GM06990 (cell line): ENCODE results near the gene ZNF622.

Experiments used
- DNase-seq: peaks from one replicate; pipeline ENCODE4 v3.0.0-alpha.2; 2011; ENCODE audit not compliant: insufficient read length; ENCODE audit errors: extremely low read depth
- H3K27me3 ChIP-seq: replicated peaks from 2 replicates; pipeline ENCODE4 v1.6.0; 2011; ENCODE audit warnings: low read length; ENCODE audit not compliant: control insufficient read depth, insufficient read depth
- H3K36me3 ChIP-seq: 2 replicates; pipeline ENCODE4 v1.5.1; 2011; ENCODE audit warnings: low read length; ENCODE audit not compliant: control insufficient read depth, insufficient read depth
- H3K4me3 ChIP-seq: replicated peaks from 2 replicates; pipeline ENCODE4 v1.5.1; 2011; ENCODE audit warnings: low read depth, mild to moderate bottlenecking, control low read depth, low read length
- TF ChIP-seq, protein P1 (sequence below): IDR thresholded peaks from 2 replicates; pipeline ENCODE4 v1.5.1; 2011; ENCODE audit warnings: low read length, control low read depth, mild to moderate bottlenecking, inconsistent platforms; ENCODE audit not compliant: insufficient read depth, poor library complexity, severe bottlenecking

ZNF622 gene

DNA sequence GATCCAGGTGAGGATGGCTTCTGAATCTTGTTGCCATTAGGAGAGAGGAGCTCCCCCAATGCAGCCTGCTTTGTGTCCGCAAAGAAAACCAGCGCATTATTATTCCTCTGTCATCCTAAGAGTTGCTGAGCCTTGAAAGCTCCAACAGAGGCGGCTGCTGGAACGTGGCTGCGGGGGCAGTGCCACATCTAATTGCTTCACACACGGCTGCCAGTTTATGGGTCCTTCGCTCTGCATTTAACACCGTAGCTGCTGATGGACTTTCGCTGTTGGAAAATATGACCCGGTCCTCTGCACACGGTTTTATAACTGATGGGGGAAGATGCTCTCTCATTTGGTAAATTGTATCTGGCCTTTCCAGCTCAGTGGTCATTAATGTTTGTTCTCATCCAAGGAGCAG, 38.0 kb downstream of the ZNF622 start:
- Histone ChIP-seq H3K27me3 (no peaks in the 10 kb centered on the region), H3K36me3 (no peaks in the 10 kb centered on the region), H3K4me3 (no peak overlapping the region)
- DNase-seq = no peak
- TF ChIP-seq, protein P1, sequence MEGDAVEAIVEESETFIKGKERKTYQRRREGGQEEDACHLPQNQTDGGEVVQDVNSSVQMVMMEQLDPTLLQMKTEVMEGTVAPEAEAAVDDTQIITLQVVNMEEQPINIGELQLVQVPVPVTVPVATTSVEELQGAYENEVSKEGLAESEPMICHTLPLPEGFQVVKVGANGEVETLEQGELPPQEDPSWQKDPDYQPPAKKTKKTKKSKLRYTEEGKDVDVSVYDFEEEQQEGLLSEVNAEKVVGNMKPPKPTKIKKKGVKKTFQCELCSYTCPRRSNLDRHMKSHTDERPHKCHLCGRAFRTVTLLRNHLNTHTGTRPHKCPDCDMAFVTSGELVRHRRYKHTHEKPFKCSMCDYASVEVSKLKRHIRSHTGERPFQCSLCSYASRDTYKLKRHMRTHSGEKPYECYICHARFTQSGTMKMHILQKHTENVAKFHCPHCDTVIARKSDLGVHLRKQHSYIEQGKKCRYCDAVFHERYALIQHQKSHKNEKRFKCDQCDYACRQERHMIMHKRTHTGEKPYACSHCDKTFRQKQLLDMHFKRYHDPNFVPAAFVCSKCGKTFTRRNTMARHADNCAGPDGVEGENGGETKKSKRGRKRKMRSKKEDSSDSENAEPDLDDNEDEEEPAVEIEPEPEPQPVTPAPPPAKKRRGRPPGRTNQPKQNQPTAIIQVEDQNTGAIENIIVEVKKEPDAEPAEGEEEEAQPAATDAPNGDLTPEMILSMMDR = no peak

DNA sequence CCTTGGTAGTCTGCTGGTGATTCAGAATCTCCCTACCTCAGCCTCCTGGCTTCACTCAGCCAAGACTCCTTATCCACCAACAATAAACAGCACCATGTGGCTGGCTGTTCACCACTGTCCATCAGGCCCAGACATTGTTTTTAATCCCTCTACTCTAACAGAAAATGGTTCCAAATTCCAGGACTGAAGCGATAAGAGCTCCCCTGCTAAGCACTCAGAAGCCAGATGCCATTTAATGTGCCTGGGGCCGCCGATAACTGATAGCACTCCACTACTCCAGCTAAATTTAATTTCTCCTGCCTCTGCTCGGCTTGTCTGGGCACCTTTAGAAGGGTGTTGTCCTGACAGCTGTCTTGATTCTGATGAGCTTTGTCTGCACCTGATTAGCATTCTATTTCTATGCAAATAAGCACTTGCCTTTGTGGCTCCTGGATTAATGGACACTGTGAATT, 47.1 kb downstream of the ZNF622 start:
- no peaks in the 10 kb centered on the region for H3K36me3 ChIP-seq
- TF ChIP-seq, protein P1 = no peak
- DNase-seq = no peak
- no peak overlapping the region for H3K4me3 ChIP-seq
- H3K27me3 ChIP-seq = no peaks in the 10 kb centered on the region

- DNase-seq = no peak
- H3K4me3 ChIP-seq = no peak overlapping the region
- TF ChIP-seq, protein P1 = no peak
- H3K27me3 ChIP-seq = no peaks in the 10 kb centered on the region
- no peaks in the 10 kb centered on the region for H3K36me3 ChIP-seq
Measured at GRCh38 chr5:16417398-16418074, 48.1 kb downstream of the ZNF622 start.

GRCh38 chr5:16414861-16415260, 50.7 kb downstream of the ZNF622 start:
- no peaks in the 10 kb centered on the region for H3K36me3 ChIP-seq
- no peak for DNase-seq
- H3K27me3 ChIP-seq = no peaks in the 10 kb centered on the region
- no peak overlapping the region for H3K4me3 ChIP-seq
- TF ChIP-seq, protein P1 = no peak

DNA sequence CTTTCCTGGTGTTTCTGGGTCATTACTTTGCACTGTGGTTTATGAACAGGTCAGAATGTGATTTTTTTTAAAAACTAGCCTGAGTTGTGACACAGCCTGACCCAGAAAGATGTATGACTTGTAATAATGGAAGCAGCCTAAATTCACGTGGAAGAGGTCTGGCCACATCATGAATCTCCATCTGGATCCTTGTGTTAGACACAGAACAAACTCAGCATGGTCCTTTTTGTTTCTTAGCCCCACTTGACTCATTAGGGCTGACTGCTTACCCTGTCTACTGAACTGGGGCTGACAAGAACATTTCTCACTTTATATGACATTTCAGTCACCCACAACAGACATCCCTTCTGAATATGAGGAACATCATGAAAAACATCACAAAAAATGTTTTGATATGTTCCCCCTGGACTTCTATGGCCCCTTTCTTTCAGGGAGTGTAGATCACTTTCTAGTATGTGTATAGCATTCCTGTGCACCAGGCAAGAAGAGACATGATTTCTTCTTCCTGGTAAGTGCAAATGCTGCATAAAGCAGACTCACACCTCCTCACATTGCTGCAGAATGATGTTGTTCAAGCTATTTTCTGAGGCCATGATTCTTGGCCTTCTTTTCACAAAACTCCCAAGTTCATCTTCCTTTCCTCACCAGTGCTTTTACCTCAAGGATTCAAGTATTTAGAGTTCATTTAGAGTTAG, 52.3 kb downstream of the ZNF622 start:
- Histone ChIP-seq H3K27me3 (no peaks in the 10 kb centered on the region), H3K4me3 (no peak overlapping the region), H3K36me3 (no peaks in the 10 kb centered on the region)
- TF ChIP-seq, protein P1 = no peak
- DNase-seq = no peak
